Activated naive CD8-positive, alpha-beta T cell treated with anti-CD3 and anti-CD28 coated beads, Interleukin-2, amount 50 U/mL, for 24 hours (primary cell): ENCODE measurements around the gene MIPOL1.
"Not testable (repeated sequence)": the region's sequence is repeated elsewhere in the genome, so short reads cannot be mapped to it uniquely, and the experiment has no call there.

Source experiments
- ATAC-seq: fragments of 150-1000 bp; cut with Tn5 transposase; one replicate; pipeline ENCODE4 v1.10.0; 2021
- DNase-seq: peaks from one replicate; pipeline ENCODE4 v3.0.0; 2021
- H3K27ac Mint-ChIP-seq: one replicate; pipeline ENCODE4 v1.8.0; 2021; ENCODE audit warnings: mild to moderate bottlenecking, mixed read lengths
- H3K27me3 Mint-ChIP-seq: one replicate; pipeline ENCODE4 v1.8.0; 2021; ENCODE audit warnings: mixed read lengths
- H3K36me3 Mint-ChIP-seq: one replicate; pipeline ENCODE4 v1.8.0; 2021; ENCODE audit warnings: low read depth, mixed read lengths
- H3K4me1 Mint-ChIP-seq: one replicate; pipeline ENCODE4 v1.8.0; 2021; ENCODE audit warnings: mixed read lengths
- H3K4me3 Mint-ChIP-seq: one replicate; pipeline ENCODE4 v1.8.0; 2021; ENCODE audit warnings: mild to moderate bottlenecking, moderate library complexity, mixed read lengths
- H3K9me3 Mint-ChIP-seq: one replicate; pipeline ENCODE4 v1.8.0; 2021; ENCODE audit warnings: mixed read lengths

MIPOL1 gene

GRCh38 chr14:37201724-37202123, 4.0 kb downstream of the MIPOL1 start:
- DNase-seq (no peak), ATAC-seq (no peak)
- no peak overlapping the region for H3K4me3 Mint-ChIP-seq
- peaks cover 23% of the 10 kb centered on the region for H3K27me3 Mint-ChIP-seq
- no peak overlapping the region for H3K27ac Mint-ChIP-seq
- H3K4me1 Mint-ChIP-seq: peaks cover 9% of the 10 kb centered on the region
- H3K9me3 Mint-ChIP-seq: peaks cover 15% of the 10 kb centered on the region
- peaks cover 2% of the 10 kb centered on the region for H3K36me3 Mint-ChIP-seq

DNA sequence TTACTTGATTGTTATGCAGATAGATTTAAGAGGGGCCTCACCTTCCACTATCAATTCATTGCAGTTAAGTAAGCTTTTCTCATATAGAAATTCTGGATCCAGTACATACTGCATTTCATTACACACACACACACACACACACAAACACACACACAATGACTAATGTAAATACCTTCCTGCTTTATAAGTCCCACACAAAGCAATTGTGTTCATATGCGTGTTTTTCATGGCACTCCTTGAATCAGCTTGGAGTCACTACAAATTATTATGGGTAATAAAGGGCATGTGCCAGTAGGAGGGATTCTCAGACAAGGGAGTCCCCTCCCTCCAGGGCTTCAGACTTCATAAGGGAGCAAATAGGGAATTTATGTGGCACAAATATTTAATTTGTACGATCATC, 4.5 kb downstream of the MIPOL1 start:
- ATAC-seq (no peak), DNase-seq (no peak)
- Mint-ChIP-seq H3K27ac (no peak overlapping the region), H3K9me3 (peaks cover 12% of the 10 kb centered on the region), H3K4me3 (no peak overlapping the region), H3K36me3 (peaks cover 2% of the 10 kb centered on the region), H3K27me3 (peaks cover 17% of the 10 kb centered on the region), H3K4me1 (peaks cover 8% of the 10 kb centered on the region)

DNA sequence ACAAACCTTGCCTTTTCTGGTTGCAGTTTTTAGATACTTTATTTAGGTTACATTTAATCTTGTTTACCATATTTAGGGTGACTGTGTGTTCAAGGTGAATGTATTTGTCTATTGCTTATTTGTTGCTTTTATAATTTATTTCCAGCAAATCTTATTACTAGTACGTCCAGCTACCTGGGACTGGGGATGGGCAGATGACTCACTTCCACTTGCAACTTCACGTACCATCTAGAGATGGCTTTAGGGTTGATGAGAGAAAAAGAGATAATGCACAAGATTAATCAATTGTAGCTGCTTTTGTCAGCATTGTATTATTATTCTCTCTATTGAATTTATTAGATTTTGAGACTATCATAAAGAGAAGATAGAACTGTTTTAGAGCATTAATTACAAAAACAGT, 5.1 kb downstream of the MIPOL1 start:
- Mint-ChIP-seq H3K4me3 (no peak overlapping the region), H3K4me1 (peaks cover 4% of the 10 kb centered on the region), H3K27me3 (peaks cover 13% of the 10 kb centered on the region), H3K36me3 (no peaks in the 10 kb centered on the region), H3K27ac (no peak overlapping the region), H3K9me3 (peaks cover 10% of the 10 kb centered on the region)
- DNase-seq (no peak), ATAC-seq (no peak)

DNA sequence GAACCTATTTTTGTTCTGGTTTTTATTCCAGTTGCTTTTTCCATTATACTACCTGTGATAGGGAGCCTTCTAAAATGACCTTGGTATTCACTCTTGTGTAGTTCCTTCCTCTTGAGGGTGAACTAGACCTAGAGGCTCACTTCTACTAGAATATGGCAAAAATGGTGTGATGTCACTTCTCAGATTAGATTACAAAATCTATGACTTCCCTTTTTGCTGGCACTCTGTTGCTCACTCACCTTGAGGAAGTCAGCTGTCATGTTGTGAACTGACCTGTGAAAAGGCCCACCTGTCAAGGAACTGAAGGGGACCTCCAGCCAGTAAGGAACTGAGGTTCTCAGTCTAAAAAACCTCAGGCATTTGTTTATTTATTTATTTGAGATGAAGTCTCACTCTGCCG, 5.7 kb downstream of the MIPOL1 start:
- ATAC-seq: no peak
- no peaks in the 10 kb centered on the region for H3K36me3 Mint-ChIP-seq
- H3K4me3 Mint-ChIP-seq: no peak overlapping the region
- no peak for DNase-seq
- H3K9me3 Mint-ChIP-seq: peaks cover 10% of the 10 kb centered on the region
- H3K27ac Mint-ChIP-seq: no peak overlapping the region
- peaks cover 7% of the 10 kb centered on the region for H3K27me3 Mint-ChIP-seq
- H3K4me1 Mint-ChIP-seq: no peaks in the 10 kb centered on the region

DNA sequence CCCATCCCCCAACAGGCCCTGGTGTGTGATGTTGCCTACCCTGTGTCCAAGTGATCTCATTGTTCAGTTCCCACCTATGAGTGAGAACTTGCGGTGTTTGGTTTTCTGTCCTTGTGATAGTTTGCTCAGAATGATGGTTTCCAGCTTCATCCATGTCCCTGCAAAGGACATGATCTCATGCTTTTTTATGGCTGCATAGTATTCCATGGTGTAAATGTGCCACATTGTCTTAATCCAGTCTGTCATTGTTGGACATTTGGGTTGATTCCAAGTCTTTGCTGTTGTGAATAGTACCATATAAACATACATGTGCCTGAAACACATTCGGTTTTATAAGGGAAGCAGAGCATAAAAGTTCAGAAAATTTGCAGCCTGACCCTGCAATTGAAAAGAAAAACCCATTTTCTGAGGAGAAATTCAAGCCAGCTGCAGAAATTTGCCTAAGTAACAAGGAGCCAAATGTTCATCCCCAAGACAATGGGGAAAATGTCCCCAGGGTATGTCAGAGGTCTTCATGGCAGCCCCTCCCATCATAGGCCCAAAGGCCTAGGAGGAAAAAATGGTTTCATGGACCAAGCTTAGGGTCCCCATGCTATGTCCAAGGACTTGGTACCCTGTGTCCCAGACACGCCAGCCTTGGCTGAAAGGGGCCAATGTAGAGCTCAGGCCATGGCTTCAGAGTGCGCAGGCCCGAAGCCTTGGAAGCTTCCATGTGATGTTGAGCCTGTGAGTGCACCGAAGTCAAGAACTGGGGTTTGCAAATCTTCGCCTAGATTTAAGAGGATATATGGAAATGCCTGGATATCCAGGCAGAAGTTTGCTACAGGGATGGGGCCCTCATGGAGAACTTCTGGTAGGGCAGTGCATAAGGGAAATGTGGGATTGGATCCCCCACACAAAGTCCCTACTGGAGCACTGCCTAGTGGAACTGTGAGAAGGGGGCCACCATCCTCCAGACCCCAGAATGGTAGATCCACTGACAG, 8.2 kb downstream of the MIPOL1 start:
- ATAC-seq, H3K27me3 Mint-ChIP-seq, H3K27ac Mint-ChIP-seq, H3K4me1 Mint-ChIP-seq, DNase-seq, H3K9me3 Mint-ChIP-seq, H3K4me3 Mint-ChIP-seq, H3K36me3 Mint-ChIP-seq: not testable (repeated sequence)

DNA sequence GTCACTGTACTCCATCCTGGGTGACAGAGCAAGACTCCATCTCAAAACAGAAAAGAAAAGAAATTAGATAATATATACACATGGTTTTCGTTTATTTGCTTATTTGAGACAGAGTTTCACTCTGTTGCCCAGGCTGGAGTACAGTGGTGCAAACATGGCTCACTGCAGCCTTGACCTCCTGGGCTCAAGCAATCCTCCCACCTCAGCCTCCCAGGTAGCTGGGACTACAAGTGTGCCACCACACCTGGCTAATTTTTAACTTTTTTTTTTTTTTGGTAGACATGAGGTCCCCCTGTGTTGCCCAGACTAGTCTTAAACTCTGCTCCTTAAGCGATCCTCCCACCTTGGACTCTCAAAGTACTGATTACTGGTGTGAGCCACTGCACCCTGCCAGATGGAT, 11.9 kb downstream of the MIPOL1 start:
- not testable (repeated sequence) for H3K27me3 Mint-ChIP-seq, H3K36me3 Mint-ChIP-seq, H3K27ac Mint-ChIP-seq, ATAC-seq, DNase-seq, H3K4me3 Mint-ChIP-seq, H3K4me1 Mint-ChIP-seq
- peaks cover 11% of the 10 kb centered on the region for H3K9me3 Mint-ChIP-seq

GRCh38 chr14:37210448-37210847, 12.7 kb downstream of the MIPOL1 start:
- Mint-ChIP-seq H3K4me1 (no peaks in the 10 kb centered on the region), H3K4me3 (no peak overlapping the region), H3K9me3 (peaks cover 8% of the 10 kb centered on the region), H3K36me3 (no peaks in the 10 kb centered on the region), H3K27me3 (no peaks in the 10 kb centered on the region), H3K27ac (no peak overlapping the region)
- ATAC-seq (no peak), DNase-seq (no peak)

- Mint-ChIP-seq H3K9me3 (peaks cover 8% of the 10 kb centered on the region), H3K4me1 (no peaks in the 10 kb centered on the region), H3K27ac (no peak overlapping the region), H3K36me3 (no peaks in the 10 kb centered on the region), H3K27me3 (no peaks in the 10 kb centered on the region), H3K4me3 (no peak overlapping the region)
- DNase-seq (no peak), ATAC-seq (no peak)
Measured at GRCh38 chr14:37213016-37213415, 15.3 kb downstream of the MIPOL1 start.

DNA sequence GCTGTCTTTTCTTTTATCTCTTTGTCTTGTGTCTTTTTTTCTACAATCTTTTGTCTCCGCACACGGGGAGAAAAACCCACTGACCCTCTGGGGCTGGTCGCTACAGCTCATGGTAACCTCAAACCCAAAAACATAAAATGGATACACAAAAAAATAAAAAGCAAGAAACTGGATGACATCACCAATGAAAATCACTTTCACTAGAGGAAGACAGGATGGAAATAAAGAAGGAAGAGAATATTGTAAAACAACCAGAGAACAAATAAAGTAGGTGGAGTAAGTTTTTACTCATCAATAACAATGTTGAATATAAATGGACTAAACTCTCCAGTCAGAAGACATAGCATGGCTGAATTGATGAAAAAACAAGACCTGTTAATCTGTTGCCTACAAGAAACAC, 17.6 kb downstream of the MIPOL1 start:
- DNase-seq (no peak), ATAC-seq (no peak)
- Mint-ChIP-seq H3K27me3 (no peaks in the 10 kb centered on the region), H3K9me3 (peaks cover 8% of the 10 kb centered on the region), H3K4me1 (no peaks in the 10 kb centered on the region), H3K27ac (no peak overlapping the region), H3K4me3 (no peak overlapping the region), H3K36me3 (no peaks in the 10 kb centered on the region)

DNA sequence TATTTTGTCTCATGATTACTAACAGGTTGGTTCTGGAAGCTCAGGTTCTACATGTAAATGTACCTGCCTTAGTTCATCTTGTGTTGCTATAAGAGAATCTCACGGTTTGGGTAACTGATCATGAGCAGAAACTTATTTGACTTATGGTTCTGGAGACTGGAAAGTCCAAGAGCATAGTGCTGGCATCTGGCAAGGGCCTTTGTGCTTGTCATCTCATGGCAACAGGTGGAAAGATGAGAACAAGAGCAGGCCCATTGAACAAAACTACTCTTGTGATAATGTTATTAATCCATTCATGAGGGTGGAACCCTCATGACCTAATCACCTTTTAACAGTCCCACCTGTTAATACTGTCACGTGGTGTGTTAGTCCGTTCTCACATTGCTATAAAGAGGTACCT, 23.3 kb downstream of the MIPOL1 start:
- Mint-ChIP-seq H3K9me3 (peaks cover 8% of the 10 kb centered on the region), H3K4me1 (no peaks in the 10 kb centered on the region), H3K4me3 (no peak overlapping the region), H3K36me3 (no peaks in the 10 kb centered on the region), H3K27me3 (no peaks in the 10 kb centered on the region), H3K27ac (no peak overlapping the region)
- no peak for ATAC-seq
- DNase-seq: no peak

GRCh38 chr14:37223947-37224474, 26.3 kb downstream of the MIPOL1 start:
- H3K4me3 Mint-ChIP-seq: no peak overlapping the region
- H3K36me3 Mint-ChIP-seq: no peaks in the 10 kb centered on the region
- H3K4me1 Mint-ChIP-seq: no peaks in the 10 kb centered on the region

GRCh38 chr14:37225668-37226067, 27.9 kb downstream of the MIPOL1 start:
- H3K4me1 Mint-ChIP-seq, H3K27ac Mint-ChIP-seq, H3K4me3 Mint-ChIP-seq, H3K27me3 Mint-ChIP-seq, DNase-seq, H3K36me3 Mint-ChIP-seq, ATAC-seq, H3K9me3 Mint-ChIP-seq: not testable (repeated sequence)

More at GRCh38 chr14:37223947-37224474, 26.3 kb downstream of the MIPOL1 start:
- no peak for DNase-seq
- no peak overlapping the region for H3K27ac Mint-ChIP-seq
- H3K27me3 Mint-ChIP-seq: no peaks in the 10 kb centered on the region
- ATAC-seq: no peak
- H3K9me3 Mint-ChIP-seq: peaks cover 8% of the 10 kb centered on the region

DNA sequence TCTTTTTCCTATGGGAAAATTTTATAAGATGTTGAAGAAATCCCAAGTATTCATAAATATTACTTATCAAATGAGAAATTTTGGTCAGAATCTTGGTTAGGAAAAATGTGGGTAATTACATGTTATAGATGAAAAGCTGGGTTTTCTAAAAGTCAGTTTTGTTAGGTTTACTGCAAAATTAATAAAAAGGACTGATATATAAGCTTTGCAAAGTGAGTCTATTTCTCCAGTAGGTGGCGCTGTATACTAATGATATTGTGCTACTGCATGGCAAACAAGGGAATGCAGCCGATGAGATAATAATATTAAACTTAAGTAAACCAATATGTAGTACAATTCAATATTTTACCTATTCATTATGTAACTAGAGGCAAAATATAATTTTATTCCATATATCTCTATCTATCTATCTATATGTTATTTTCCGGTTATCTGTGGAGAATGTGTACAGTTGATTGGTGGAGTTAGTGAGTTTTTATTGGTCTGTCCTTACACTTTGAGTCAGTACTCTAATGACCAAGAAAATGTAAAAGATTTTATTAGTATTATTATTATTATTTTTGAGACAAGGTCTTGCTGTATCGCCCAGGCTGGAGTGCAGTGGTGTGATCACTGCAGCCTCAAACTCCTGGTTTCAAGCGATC, 32.9 kb downstream of the MIPOL1 start:
- Mint-ChIP-seq H3K27me3 (peaks cover 2% of the 10 kb centered on the region), H3K4me3 (no peak overlapping the region), H3K4me1 (no peaks in the 10 kb centered on the region), H3K9me3 (no peaks in the 10 kb centered on the region), H3K36me3 (no peaks in the 10 kb centered on the region), H3K27ac (no peak overlapping the region)
- DNase-seq (no peak), ATAC-seq (no peak)

DNA sequence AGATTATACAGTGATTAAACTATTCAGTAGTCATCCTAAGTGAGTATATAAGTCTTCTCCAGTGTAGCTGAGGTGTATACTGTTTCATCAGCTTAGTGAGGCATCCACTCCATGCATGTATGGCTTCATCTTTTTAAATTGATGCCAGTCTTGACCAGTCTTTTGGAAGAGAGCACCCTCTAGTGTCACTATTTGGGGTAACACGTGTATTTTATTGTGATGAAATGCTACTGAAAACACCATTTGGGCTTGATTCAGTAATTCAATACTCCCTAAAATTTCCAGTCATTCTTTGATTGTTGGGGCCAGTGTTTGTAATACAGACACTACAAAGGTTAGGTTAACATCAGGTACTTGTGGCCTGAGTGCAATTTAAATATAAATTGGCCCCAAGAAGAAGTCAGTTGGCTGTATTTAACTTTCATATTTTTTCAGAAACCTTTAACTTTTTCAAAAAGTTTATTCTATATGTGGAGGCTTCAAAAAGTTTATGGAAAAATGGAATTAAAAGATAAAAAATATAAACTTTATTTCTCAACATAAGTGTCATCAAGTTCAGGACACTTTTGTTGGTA, 35.3 kb downstream of the MIPOL1 start:
- H3K27me3 Mint-ChIP-seq: peaks cover 2% of the 10 kb centered on the region
- no peak for ATAC-seq
- no peaks in the 10 kb centered on the region for H3K36me3 Mint-ChIP-seq
- DNase-seq: no peak
- no peaks in the 10 kb centered on the region for H3K9me3 Mint-ChIP-seq
- no peaks in the 10 kb centered on the region for H3K4me1 Mint-ChIP-seq
- no peak overlapping the region for H3K27ac Mint-ChIP-seq
- H3K4me3 Mint-ChIP-seq: no peak overlapping the region

DNA sequence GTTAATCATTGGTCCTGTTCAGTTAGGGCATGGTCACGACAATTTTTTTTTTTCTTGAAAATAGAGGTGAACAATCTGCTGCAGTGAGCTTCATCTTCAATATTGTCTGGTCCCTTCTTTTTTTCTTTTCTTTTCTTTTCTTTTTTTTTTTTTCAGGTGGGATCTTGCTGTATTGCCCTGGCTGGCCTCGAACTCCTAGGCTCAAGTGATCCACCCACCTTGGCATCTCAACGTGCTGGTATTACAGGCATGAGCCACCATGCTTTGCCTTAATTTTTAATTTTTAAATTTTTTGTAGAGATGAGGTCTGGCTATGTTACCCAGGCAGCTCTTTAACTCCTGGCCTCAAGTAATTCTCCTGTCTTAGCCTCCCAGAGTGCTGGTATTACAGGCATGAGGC, 36.5 kb downstream of the MIPOL1 start:
- Mint-ChIP-seq H3K4me3 (no peak overlapping the region), H3K36me3 (no peaks in the 10 kb centered on the region)
- no peak for ATAC-seq

More for the DNA sequence above, 36.5 kb downstream of the MIPOL1 start:
- Mint-ChIP-seq H3K4me1 (no peaks in the 10 kb centered on the region), H3K27me3 (peaks cover 2% of the 10 kb centered on the region), H3K27ac (no peak overlapping the region), H3K9me3 (no peaks in the 10 kb centered on the region)
- no peak for DNase-seq
